ENCODE data around the gene PPP1R3G.

PPP1R3G gene

GRCh38 chr6:5115168-5115567 lies 30.0 kb downstream of the PPP1R3G start:
- H3K9me3 ChIP-seq (ENCODE audit: insufficient read depth, low read depth, low read length) = no peaks in the 10 kb centered on the region
- no peak overlapping the region for H3K9ac ChIP-seq (ENCODE audit: low read depth, low read length, poor library complexity, severe bottlenecking)
- H2AFZ ChIP-seq (ENCODE audit: low read length) = no peak overlapping the region
- H4K20me1 ChIP-seq (ENCODE audit: insufficient read depth, low read length, poor library complexity, severe bottlenecking) = no peaks in the 10 kb centered on the region
- H3K36me3 ChIP-seq (ENCODE audit: insufficient read depth, low read length) = peaks cover 3% of the 10 kb centered on the region; the same call in 1 of the 2 replicates
- H3K9me2 ChIP-seq (replicated peaks; ENCODE audit: low read depth, low read length) = no peaks in the 10 kb centered on the region
- TF ChIP-seq EZH2phosphoT487 (IDR thresholded peaks at IDR 0.05; ENCODE audit: borderline replicate concordance) (no peak), CTCF (conservative IDR thresholded peaks at IDR 0.05; ENCODE audit: low read length) (0 out of 2 replicates have a peak, but pooled peaks have one; percentile 10)
- H3K79me2 ChIP-seq (ENCODE audit: insufficient read depth, low read length) = no peaks in the 10 kb centered on the region
- H3F3A ChIP-seq (ENCODE audit: low read depth) = no peaks in the 10 kb centered on the region
- H3K4me3 ChIP-seq (ENCODE audit: low read length, poor library complexity, severe bottlenecking) = no peak overlapping the region
- H3K4me1 ChIP-seq (ENCODE audit: insufficient read depth, low read length, poor library complexity, severe bottlenecking) = no peaks in the 10 kb centered on the region
- no peak overlapping the region for H3K4me2 ChIP-seq (ENCODE audit: low read depth, low read length, poor library complexity, severe bottlenecking)
- H3K27me3 ChIP-seq (ENCODE audit: insufficient read depth, low read length, poor library complexity, severe bottlenecking) = no peaks in the 10 kb centered on the region

DNA sequence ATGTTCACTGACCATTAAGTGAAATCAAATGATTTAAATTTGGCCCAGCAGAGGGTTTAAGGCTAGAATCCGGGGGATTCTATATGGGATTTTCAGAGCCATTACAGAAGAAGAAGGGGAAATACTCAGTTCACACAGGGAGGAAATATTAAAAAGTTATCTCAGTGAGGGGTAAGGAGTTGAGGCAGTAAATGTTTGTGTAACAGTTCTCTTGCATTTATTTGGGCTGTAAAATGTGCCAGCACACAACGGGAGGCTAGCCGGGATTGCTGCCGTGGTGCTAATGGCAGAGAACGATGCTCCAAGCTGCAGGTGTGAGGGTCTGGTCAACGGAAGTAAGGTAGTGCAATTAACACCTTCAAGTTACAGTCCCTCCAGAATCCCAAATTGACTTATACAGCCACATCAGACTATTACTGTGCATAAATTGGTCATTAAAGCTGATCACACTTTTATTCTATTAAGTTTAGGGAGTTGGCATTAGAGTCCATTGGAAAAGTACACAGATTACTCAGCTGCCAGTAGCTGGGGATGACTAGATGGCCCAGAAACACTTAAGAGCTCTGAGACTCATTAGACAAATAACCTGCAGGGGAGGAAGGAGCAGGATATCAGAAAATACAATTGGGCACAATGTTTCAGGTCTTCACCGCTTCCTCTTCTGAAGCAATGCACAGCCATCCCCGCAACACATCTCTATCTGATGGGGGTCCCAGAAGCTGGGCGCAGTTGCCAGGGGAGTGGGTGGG lies 31.3 kb downstream of the PPP1R3G start:
- Histone ChIP-seq H3K9me3 (ENCODE audit: insufficient read depth, low read depth, low read length) (no peaks in the 10 kb centered on the region), H3F3A (ENCODE audit: low read depth) (no peaks in the 10 kb centered on the region), H3K79me2 (ENCODE audit: insufficient read depth, low read length) (no peaks in the 10 kb centered on the region), H4K20me1 (ENCODE audit: insufficient read depth, low read length, poor library complexity, severe bottlenecking) (no peaks in the 10 kb centered on the region), H3K4me1 (ENCODE audit: insufficient read depth, low read length, poor library complexity, severe bottlenecking) (no peaks in the 10 kb centered on the region), H3K36me3 (ENCODE audit: insufficient read depth, low read length) (peaks cover under 1% of the 10 kb centered on the region; the same call in 1 of the 2 replicates), H2AFZ (ENCODE audit: low read length) (no peak overlapping the region), H3K9me2 (replicated peaks; ENCODE audit: low read depth, low read length) (no peaks in the 10 kb centered on the region), H3K4me2 (ENCODE audit: low read depth, low read length, poor library complexity, severe bottlenecking) (no peak overlapping the region), H3K27me3 (ENCODE audit: insufficient read depth, low read length, poor library complexity, severe bottlenecking) (no peaks in the 10 kb centered on the region), H3K9ac (ENCODE audit: low read depth, low read length, poor library complexity, severe bottlenecking) (no peak overlapping the region), H3K4me3 (ENCODE audit: low read length, poor library complexity, severe bottlenecking) (no peak overlapping the region)
- TF ChIP-seq CTCF (conservative IDR thresholded peaks at IDR 0.05; ENCODE audit: low read length) = no peak

DNA sequence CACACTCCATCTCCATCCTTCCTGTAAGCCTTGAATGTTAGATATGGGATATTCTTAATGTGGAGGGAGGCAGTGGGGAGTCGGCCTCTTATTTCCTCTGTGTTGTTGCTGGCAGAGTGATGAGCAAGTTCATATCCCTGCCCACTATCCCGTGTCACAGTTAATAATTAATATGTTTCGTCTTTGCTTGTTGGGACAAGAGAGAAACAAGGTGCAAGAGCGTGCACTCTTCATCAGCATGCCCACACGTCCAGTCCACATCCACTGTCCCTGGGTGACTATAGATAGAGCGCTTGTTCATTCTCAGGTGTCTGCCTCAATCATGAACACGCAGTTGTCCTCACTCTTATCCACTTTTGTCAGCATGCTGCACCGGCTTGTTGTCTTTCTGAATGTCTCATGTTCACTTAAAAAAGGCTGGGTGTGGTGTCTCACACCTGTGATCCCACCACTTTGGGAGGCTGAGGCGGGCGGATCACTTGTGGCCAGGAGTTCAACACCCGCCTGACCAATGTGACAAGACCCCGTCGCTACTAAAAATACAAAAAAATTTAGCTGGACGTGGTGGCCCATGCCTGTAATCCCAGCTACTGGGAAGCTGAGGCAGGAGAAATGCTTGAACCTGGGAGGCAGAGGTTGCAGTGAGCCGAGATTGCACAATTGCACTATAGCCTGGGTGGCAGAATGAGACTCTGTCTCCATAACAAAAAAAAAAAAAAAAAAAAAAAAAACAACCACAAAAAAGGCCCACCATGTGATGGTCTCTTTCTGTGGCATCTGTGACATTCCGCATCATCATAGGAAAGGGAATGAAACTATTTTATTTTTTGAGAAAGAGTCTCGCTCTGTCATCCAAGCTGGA lies 34.2 kb downstream of the PPP1R3G start:
- Histone ChIP-seq H4K20me1 (ENCODE audit: insufficient read depth, low read length, poor library complexity, severe bottlenecking) (no peaks in the 10 kb centered on the region), H3K27me3 (ENCODE audit: insufficient read depth, low read length, poor library complexity, severe bottlenecking) (no peaks in the 10 kb centered on the region), H3K79me2 (ENCODE audit: insufficient read depth, low read length) (no peaks in the 10 kb centered on the region), H3K4me3 (ENCODE audit: low read length, poor library complexity, severe bottlenecking) (no peak overlapping the region), H2AFZ (ENCODE audit: low read length) (no peak overlapping the region), H3K4me1 (ENCODE audit: insufficient read depth, low read length, poor library complexity, severe bottlenecking) (no peaks in the 10 kb centered on the region), H3K9me3 (ENCODE audit: insufficient read depth, low read depth, low read length) (no peaks in the 10 kb centered on the region), H3K4me2 (ENCODE audit: low read depth, low read length, poor library complexity, severe bottlenecking) (no peak overlapping the region), H3F3A (ENCODE audit: low read depth) (no peaks in the 10 kb centered on the region), H3K9me2 (replicated peaks; ENCODE audit: low read depth, low read length) (no peaks in the 10 kb centered on the region), H3K9ac (ENCODE audit: low read depth, low read length, poor library complexity, severe bottlenecking) (no peak overlapping the region), H3K36me3 (ENCODE audit: insufficient read depth, low read length) (no peaks in the 10 kb centered on the region)
- TF ChIP-seq CTCF (conservative IDR thresholded peaks at IDR 0.05; ENCODE audit: low read length) (no peak), EZH2phosphoT487 (IDR thresholded peaks at IDR 0.05; ENCODE audit: borderline replicate concordance) (no peak)
